GM13976 (cell line): ENCODE results near the gene TAF1C.
"Not testable (repeated sequence)": the region's sequence is repeated elsewhere in the genome, so short reads cannot be mapped to it uniquely, and the experiment has no call there.

Source experiments
- DNase-seq: peaks from one replicate; pipeline ENCODE4 v3.0.0; 2012; ENCODE audit warnings: low spot score
- CTCF ChIP-seq: IDR thresholded peaks from 2 replicates; pipeline ENCODE4 v1.5.1; 2012; ENCODE audit warnings: borderline replicate concordance, mild to moderate bottlenecking; ENCODE audit not compliant: insufficient read depth; ENCODE audit errors: extremely low read depth, missing control alignments, control extremely low read depth
- in situ Hi-C: fragments of 300-500 bp; cut with MboI; formaldehyde crosslinking; loops from one replicate; pipeline ENCODE4 v1.12.0; 2022; ENCODE audit warnings: low sequenced_read_pairs, mixed read lengths, inconsistent platforms; ENCODE audit not compliant: unreplicated experiment

TAF1C gene

GRCh38 chr16:84212154-84212553 is 25.3 kb upstream of the TAF1C start:
- TF ChIP-seq CTCF, result no peak
- in situ Hi-C loops, result no loop called here

GRCh38 chr16:84209989-84210388 is 23.1 kb upstream of the TAF1C start:
- in situ Hi-C loops, result no loop called here
- no peak for DNase-seq
- no peak for TF ChIP-seq CTCF

More at GRCh38 chr16:84212154-84212553, 25.3 kb upstream of the TAF1C start:
- no peak for DNase-seq

GRCh38 chr16:84207879-84208278 is 21.0 kb upstream of the TAF1C start:
- no peak for TF ChIP-seq CTCF
- in situ Hi-C loops, result no loop called here
- no peak for DNase-seq

- DNase-seq, result no peak
- in situ Hi-C loops, result no loop called here
- TF ChIP-seq CTCF, result no peak
These were observed 20.4 kb upstream of the TAF1C start for GRCh38 chr16:84207251-84207650.

GRCh38 chr16:84205976-84206691 is 19.3 kb upstream of the TAF1C start:
- TF ChIP-seq CTCF, result no peak
- DNase-seq, result no peak
- in situ Hi-C loops, result no loop called here

- in situ Hi-C loops, DNase-seq: not testable (repeated sequence)
These were observed 18.3 kb upstream of the TAF1C start for GRCh38 chr16:84205123-84205522.

- in situ Hi-C loops, DNase-seq: not testable (repeated sequence)
These were observed 17.7 kb upstream of the TAF1C start for GRCh38 chr16:84204551-84204950.

GRCh38 chr16:84199861-84200260 is 13.0 kb upstream of the TAF1C start:
- in situ Hi-C loops, result no loop called here
- TF ChIP-seq CTCF, result no peak
- DNase-seq, result no peak
